Esophagus muscularis mucosa (tissue), 3 donors: ENCODE results near the gene XIRP2.

ENCODE experiments used
- EP300 ChIP-seq: sonication (generic); formaldehyde crosslinking; IDR thresholded peaks from one replicate; pipeline ENCODE4 v1.6.1; 2017; ENCODE audit warnings: antibody characterized with exemption
- TF ChIP-seq, protein P1 (sequence below), 3 experiments: fragments of 200-600 bp in 2 of 3; fragments of 450-650 bp in 1 of 3; sonication (generic) in 2 of 3; IDR thresholded peaks; one replicate each; pipeline ENCODE4 v1.5.1; 2017 to 2019; ENCODE audit warnings: antibody characterized with exemption in 3 of 3, mild to moderate bottlenecking in 2 of 3, moderate library complexity in 1 of 3

DNA sequence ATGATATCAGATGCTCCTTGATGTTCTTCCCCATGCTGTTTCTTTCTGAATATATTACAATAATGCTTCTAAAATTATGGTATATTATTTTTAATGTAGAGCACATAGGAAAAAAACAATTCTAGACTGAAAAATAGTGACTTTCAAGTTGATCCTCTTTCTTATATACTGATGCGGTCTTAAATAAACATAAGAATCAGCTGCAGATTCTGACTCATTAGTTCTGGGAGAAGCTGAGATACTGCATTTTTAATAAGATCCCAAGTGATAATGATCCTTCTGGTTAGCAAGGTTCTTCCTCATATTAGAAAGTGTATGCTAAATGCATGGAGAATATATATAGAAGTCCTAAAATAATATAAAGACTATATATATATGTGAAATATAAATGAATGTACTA is 124.9 kb downstream of the XIRP2 start:
- TF ChIP-seq, protein P1, sequence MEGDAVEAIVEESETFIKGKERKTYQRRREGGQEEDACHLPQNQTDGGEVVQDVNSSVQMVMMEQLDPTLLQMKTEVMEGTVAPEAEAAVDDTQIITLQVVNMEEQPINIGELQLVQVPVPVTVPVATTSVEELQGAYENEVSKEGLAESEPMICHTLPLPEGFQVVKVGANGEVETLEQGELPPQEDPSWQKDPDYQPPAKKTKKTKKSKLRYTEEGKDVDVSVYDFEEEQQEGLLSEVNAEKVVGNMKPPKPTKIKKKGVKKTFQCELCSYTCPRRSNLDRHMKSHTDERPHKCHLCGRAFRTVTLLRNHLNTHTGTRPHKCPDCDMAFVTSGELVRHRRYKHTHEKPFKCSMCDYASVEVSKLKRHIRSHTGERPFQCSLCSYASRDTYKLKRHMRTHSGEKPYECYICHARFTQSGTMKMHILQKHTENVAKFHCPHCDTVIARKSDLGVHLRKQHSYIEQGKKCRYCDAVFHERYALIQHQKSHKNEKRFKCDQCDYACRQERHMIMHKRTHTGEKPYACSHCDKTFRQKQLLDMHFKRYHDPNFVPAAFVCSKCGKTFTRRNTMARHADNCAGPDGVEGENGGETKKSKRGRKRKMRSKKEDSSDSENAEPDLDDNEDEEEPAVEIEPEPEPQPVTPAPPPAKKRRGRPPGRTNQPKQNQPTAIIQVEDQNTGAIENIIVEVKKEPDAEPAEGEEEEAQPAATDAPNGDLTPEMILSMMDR (IDR thresholded peaks at IDR 0.05), result no peak
- no peak for TF ChIP-seq EP300
